Measurements from ENCODE around the gene PDIA5. TPM values are rescaled to one million over a fixed set of nuclear protein-coding genes. Genes with fewer than 3 reads are reported as not detected.

PDIA5 gene
- total RNA-seq, 1 experiment from 2014 or later: 28.6 TPM

GRCh38 chr3:123140550-123140949 is 73.7 kb downstream of the PDIA5 start:
- ChIA-PET CTCF (no interaction called here), POLR2A (ENCODE audit: low non-redundant PET) (no interaction called here)
- no TSS peak for BruUV-seq (replicated peaks)
- Histone ChIP-seq H3K9me3 (ENCODE audit: low read depth, low read length, poor library complexity, severe bottlenecking) (no peaks in the 10 kb centered on the region), H3K36me3 (ENCODE audit: insufficient read depth, low read length, poor library complexity, severe bottlenecking) (peaks cover 11% of the 10 kb centered on the region), H3K27ac (ENCODE audit: low read depth, low read length, poor library complexity, severe bottlenecking) (no peak overlapping the region), H3K4me3 (ENCODE audit: low read depth, low read length, poor library complexity, severe bottlenecking) (no peak overlapping the region), H3K27me3 (replicated peaks; ENCODE audit: insufficient read depth, low read depth, low read length, poor library complexity) (no peaks in the 10 kb centered on the region), H3K4me1 (ENCODE audit: insufficient read depth, low read length, poor library complexity, severe bottlenecking) (peaks cover 32% of the 10 kb centered on the region)
- DNase-seq (ENCODE audit: low spot score): no peak
- no peak for TF ChIP-seq CTCF (conservative IDR thresholded peaks at IDR 0.05; ENCODE audit: low read depth, low read length)
- TF ChIP-seq EZH2 (IDR thresholded peaks at IDR 0.05; ENCODE audit: borderline replicate concordance, low read depth, low read length, poor library complexity, severe bottlenecking): no peak
- intact Hi-C loops (cut with micrococcal nuclease; ENCODE audit: unreplicated experiment): no loop called here

GRCh38 chr3:123141276-123141675 is 74.5 kb downstream of the PDIA5 start:
- H3K4me3 ChIP-seq (ENCODE audit: low read depth, low read length, poor library complexity, severe bottlenecking): no peak overlapping the region
- POLR2A ChIA-PET (ENCODE audit: low non-redundant PET): no interaction called here
- H3K27ac ChIP-seq (ENCODE audit: low read depth, low read length, poor library complexity, severe bottlenecking): no peak overlapping the region
- H3K27me3 ChIP-seq (replicated peaks; ENCODE audit: insufficient read depth, low read depth, low read length, poor library complexity): no peaks in the 10 kb centered on the region
- peaks cover 17% of the 10 kb centered on the region for H3K36me3 ChIP-seq (ENCODE audit: insufficient read depth, low read length, poor library complexity, severe bottlenecking)
- H3K4me1 ChIP-seq (ENCODE audit: insufficient read depth, low read length, poor library complexity, severe bottlenecking): peaks cover 32% of the 10 kb centered on the region
- intact Hi-C loops (cut with micrococcal nuclease; ENCODE audit: unreplicated experiment): no loop called here
- TF ChIP-seq EZH2 (IDR thresholded peaks at IDR 0.05; ENCODE audit: borderline replicate concordance, low read depth, low read length, poor library complexity, severe bottlenecking) (no peak), CTCF (conservative IDR thresholded peaks at IDR 0.05; ENCODE audit: low read depth, low read length) (no peak)
- H3K9me3 ChIP-seq (ENCODE audit: low read depth, low read length, poor library complexity, severe bottlenecking): no peaks in the 10 kb centered on the region
- DNase-seq (ENCODE audit: low spot score): no peak
- CTCF ChIA-PET: no interaction called here
- BruUV-seq (replicated peaks): no TSS peak

GRCh38 chr3:123143669-123144411 is 77.0 kb downstream of the PDIA5 start:
- ChIA-PET POLR2A (ENCODE audit: low non-redundant PET) (no interaction called here), CTCF (interaction anchor here (0.6 to 0.9 kb wide), 2 partner anchors 34 to 116 kb away, joined by 3 read pairs; no protein-coding TSS in a partner anchor)
- BruUV-seq (replicated peaks): no TSS peak
- Histone ChIP-seq H3K4me1 (ENCODE audit: insufficient read depth, low read length, poor library complexity, severe bottlenecking) (peaks cover 21% of the 10 kb centered on the region), H3K9me3 (ENCODE audit: low read depth, low read length, poor library complexity, severe bottlenecking) (no peaks in the 10 kb centered on the region), H3K4me3 (ENCODE audit: low read depth, low read length, poor library complexity, severe bottlenecking) (no peak overlapping the region), H3K27ac (ENCODE audit: low read depth, low read length, poor library complexity, severe bottlenecking) (no peak overlapping the region), H3K27me3 (replicated peaks; ENCODE audit: insufficient read depth, low read depth, low read length, poor library complexity) (no peaks in the 10 kb centered on the region), H3K36me3 (ENCODE audit: insufficient read depth, low read length, poor library complexity, severe bottlenecking) (peaks cover 26% of the 10 kb centered on the region)
- TF ChIP-seq EZH2 (IDR thresholded peaks at IDR 0.05; ENCODE audit: borderline replicate concordance, low read depth, low read length, poor library complexity, severe bottlenecking): no peak
- no peak for TF ChIP-seq CTCF (conservative IDR thresholded peaks at IDR 0.05; ENCODE audit: low read depth, low read length)
- intact Hi-C loops (cut with micrococcal nuclease; ENCODE audit: unreplicated experiment): no loop called here
- DNase-seq (ENCODE audit: low spot score): peak; percentile 88

All from A673 (cell line).